ENCODE measurements around the gene JMJD4.

The JMJD4 gene, protein sequence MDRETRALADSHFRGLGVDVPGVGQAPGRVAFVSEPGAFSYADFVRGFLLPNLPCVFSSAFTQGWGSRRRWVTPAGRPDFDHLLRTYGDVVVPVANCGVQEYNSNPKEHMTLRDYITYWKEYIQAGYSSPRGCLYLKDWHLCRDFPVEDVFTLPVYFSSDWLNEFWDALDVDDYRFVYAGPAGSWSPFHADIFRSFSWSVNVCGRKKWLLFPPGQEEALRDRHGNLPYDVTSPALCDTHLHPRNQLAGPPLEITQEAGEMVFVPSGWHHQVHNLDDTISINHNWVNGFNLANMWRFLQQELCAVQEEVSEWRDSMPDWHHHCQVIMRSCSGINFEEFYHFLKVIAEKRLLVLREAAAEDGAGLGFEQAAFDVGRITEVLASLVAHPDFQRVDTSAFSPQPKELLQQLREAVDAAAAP
- 53.0 to 70.8 reads per million in 2 experiments for total RNA-seq

DNA sequence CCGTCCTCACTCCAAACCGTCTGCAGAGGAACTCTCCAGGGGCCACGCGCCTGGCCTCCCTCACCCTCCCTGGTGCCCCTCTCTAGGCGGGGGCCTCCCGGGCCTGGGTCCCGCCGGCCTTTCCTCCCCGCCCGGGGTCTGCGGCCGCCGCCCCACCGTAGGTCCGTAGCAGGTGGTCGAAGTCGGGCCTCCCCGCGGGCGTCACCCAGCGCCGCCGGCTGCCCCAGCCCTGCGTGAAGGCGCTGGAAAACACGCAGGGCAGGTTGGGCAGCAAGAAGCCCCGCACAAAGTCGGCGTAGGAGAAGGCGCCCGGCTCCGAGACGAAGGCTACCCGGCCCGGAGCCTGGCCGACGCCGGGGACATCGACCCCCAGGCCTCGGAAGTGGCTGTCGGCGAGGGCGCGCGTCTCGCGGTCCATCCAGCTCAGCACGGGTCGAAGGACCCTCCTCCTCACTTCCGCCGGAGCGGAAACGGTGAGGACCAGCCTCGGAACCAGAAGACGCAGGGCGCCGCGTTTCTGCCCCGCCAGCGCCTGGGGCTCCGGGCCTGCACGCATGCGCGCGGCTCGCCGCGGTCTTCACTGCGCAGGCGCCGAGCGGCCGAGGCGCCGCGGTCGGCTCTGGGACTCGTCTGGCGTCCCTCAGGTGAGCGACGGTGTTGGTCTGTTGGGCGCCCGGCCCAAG is at the start of gene JMJD4, which contains the start of gene SNAP47:
JMJD4 (minus strand) TSS at position 447 of the 683 bp plus-strand sequence; CDS start at position 418, 29 bp downstream.
SNAP47 (plus strand) TSS at position 580 of the 683 bp plus-strand sequence. CDS start 12,302 bp downstream, outside the sequence.
- peak; percentile 84 for DNase-seq (ENCODE audit: low read depth)

DNA sequence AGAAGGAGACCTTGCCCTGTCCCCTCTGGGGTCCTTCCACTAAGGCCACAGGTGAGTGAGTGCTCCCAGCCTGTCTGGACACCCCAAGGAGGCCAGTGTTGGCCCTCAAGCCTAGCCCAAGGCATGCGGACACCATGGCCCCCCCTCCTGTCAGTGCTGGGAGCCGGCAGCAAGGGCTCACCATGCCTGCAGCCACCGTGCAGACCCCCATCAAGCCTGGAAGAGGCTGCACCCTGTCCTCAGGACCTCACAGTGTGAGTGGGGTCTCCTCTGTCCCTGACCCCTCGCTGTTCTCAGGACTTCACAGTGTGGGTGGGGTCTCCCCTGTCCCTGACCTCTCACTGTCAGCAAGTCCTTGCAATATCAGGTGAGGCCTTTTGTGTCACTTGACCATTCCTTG is 47.1 kb upstream of the JMJD4 start:
- no peak for DNase-seq (ENCODE audit: low read depth)

GRCh38 chr1:227781314-227781930 is 46.3 kb upstream of the JMJD4 start:
- no peak for DNase-seq (ENCODE audit: low read depth)

DNA sequence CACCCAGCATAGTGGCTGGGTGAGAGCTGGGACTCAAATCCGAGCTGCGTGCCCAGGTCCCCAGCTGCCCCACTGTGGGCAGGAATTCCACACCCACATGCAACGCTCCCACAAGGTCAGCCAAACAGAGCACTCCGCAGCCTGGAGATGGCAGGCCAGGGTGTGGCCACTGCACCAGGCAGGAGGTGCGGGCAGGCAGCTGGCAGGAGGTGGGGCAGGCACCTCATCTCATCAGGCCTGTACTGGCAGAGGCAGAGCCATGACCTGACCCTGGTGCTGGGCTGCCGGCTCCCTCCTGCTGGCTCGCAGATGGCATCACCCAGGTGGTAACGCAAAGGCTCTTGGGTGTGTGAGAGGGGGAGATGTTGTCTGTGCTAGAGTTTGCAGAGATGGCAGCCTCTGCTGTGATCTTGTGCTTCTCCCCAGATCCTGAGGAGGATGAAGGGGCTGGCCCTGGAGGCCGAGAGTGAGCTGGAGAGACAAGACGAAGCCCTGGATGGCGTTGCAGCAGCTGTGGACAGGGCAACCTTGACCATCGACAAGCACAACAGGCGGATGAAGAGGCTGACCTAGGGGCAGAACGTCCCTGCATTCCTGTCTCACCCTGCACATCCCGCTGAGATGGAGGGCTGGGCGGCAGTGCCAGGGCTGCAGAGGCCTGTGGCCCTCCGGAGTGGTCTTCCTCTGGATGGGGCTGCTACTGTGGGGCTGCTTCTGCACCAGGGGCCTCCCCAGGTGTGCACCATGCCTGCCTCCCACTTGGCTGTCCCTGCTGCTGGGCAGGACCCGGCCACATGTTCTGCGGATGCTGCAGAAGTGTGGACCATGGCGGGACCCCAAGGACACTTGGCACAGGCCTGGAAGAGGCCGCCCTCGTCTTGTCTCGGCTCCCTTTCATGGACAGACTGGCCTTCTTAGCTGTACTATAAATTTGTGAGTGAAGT is 45.3 kb upstream of the JMJD4 start:
- DNase-seq (ENCODE audit: low read depth), result no peak

- DNase-seq (ENCODE audit: low read depth), result no peak
These were observed 44.6 kb upstream of the JMJD4 start for GRCh38 chr1:227779685-227780084.

- no peak for DNase-seq (ENCODE audit: low read depth)
These were observed 43.9 kb upstream of the JMJD4 start for GRCh38 chr1:227779021-227779441.

DNA sequence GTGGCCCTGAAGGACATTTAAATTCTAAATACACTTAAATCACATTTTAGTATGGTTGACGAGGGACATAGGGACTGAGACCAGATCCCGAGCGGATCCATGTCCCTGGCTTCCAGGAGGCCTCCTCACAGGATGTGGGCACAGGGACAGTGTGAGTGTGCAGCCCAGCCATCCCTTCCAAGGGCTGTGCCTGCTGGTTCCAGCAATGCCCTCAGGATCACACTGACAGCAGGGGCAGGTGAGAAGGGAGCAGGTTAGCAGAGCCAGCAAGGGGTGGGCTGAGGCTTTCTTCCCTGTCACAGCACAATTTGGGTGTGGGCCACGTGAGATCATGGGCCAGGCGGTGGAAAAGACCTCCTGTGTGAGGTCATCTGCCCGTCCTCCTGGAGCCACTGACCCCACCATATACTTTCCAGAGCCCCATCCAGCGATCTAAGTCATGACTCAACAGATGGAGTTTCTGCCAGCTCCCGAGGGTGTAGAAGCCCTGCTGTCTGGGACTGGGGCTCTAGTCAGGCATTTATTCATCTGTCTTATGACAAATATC is 43.4 kb upstream of the JMJD4 start:
- DNase-seq (ENCODE audit: low read depth), result no peak

DNA sequence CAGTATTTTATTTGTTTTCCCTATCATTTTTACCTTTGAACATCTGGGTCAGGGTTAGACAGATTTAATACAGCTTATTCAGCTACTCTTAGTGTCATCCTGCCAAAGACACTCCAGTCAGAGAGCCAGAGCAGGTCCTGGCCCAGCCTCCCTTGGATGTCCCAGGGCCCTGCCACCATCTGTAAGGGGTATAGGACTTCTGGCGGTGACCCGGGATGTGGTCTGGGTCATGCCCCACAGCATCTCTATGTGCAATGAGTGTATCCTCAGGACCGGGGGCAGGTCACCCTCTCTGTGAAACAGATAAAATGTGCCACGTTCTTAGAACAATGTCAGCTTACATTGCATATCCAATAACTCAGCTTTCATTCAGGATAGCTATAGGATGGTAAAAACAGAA is 42.5 kb upstream of the JMJD4 start:
- no peak for DNase-seq (ENCODE audit: low read depth)

DNA sequence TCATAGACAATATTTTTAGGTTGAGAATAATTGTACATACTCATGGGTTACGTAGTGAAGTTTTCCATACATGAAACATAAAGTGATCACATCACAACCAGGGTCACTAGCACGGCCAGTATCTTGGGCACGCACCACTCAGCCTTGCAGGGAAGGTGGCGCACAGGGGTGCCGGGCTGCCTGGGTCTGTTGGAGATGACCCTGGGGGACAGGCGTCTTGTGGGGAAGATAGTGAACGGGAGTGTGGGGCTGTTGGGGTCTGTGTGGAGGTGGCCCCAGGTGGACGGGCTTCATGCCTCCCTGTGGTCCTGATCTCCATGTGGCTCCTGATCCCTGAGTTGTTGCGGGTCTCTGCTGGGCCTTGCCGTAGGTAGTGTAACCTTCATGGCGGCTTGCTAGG is 42.1 kb upstream of the JMJD4 start:
- DNase-seq (ENCODE audit: low read depth), result no peak

DNA sequence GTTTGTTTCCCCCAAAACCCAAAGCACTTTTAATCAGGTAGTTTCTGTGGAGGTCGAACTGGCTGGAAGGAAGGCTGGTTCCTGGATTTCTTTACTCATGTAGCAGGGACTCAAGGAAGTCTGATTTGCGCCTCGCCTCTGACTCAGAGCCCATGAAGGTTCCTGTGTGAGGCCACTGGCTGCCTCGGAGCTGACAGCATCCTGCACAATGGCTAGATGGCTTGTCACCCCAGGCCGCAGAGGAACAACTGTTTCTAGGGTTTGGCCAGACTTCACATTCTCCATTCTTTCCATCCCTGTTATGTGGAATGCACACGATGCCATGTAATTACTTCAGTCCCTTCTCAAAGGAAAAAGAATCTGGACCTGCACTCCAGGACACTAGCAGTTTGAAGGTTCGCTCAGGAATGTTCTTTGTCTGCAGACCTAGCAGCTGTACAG is 41.2 kb upstream of the JMJD4 start:
- no peak for DNase-seq (ENCODE audit: low read depth)

- no peak for DNase-seq (ENCODE audit: low read depth)
These were observed 40.7 kb upstream of the JMJD4 start for GRCh38 chr1:227775841-227776240.

GRCh38 chr1:227774821-227775661 is 39.9 kb upstream of the JMJD4 start:
- DNase-seq (ENCODE audit: low read depth), result no peak

GRCh38 chr1:227774051-227774731 is 39.1 kb upstream of the JMJD4 start:
- DNase-seq (ENCODE audit: low read depth), result no peak

DNA sequence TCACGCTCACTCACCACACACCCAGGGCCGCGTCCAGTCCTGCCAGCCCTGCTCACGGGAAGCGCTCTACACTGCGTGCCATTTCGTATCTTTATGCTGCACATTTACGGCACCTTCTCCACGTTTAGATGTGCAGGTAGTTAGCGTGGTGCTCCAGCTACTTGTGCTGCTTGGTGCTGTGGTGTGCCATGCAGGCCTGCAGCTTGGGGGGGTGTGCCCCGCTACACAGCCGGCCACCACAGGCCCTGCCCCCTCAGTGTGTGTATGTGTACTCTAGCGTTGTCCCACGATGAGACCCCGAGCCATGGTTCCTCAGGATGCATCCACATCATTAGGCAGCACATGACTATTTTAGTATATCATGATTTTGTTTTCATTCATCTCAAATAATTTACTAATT is 38.5 kb upstream of the JMJD4 start:
- no peak for DNase-seq (ENCODE audit: low read depth)

DNA sequence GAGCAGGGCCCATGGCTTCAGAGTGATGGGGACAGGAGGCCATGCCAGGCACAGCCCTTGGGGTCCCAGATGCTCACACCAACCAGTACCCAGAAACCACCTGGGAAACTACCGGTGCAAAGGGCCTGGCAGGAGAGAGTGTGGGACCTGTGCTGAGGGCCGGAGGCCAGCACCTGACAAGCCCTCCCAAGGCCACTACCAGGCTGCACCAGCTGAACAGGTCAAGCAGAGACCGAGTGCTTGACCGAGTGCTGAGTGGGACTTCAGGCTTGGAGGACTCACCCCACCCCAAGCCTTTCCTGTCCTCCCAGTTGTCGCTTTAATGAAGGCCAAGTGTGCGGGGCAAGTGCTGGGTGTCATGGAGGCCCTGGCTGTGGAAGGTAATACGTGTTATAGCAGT is 36.7 kb upstream of the JMJD4 start:
- no peak for DNase-seq (ENCODE audit: low read depth)

DNA sequence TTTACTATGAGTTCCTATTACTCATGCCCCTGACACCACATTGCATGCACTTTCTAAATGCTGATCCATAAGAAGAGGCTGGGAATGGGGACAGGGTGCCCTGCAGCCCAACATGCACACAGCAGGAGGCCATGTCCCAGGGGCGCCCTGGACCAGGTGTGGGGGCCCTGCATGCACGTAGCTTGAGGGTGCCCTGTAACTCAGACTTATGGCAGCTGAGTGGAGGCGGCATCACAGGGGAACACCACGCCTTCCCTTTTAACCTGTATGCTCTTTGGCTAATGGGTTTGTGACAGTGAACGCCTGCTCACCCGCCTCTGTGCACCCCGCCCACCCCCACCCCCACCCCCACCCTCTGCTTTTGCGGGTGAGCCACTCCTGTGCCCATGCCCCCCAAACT is 36.2 kb upstream of the JMJD4 start:
- DNase-seq (ENCODE audit: low read depth), result no peak

- no peak for DNase-seq (ENCODE audit: low read depth)
These were observed 35.7 kb upstream of the JMJD4 start for GRCh38 chr1:227770812-227771211.

GRCh38 chr1:227769936-227770494 is 34.9 kb upstream of the JMJD4 start:
- no peak for DNase-seq (ENCODE audit: low read depth)
